HPDE6-E6E7 (cell line): ENCODE measurements around the gene TNKS1BP1.
"Not testable (repeated sequence)": the region's sequence is repeated elsewhere in the genome, so short reads cannot be mapped to it uniquely, and the experiment has no call there.

ENCODE experiments used
- DNase-seq: peaks from one replicate; pipeline ENCODE4 v3.0.0; 2011; ENCODE audit warnings: missing footprints; ENCODE audit errors: extremely low spot score

The TNKS1BP1 gene

GRCh38 chr11:57354699-57355098 is 29.9 kb upstream of the TNKS1BP1 start:
- DNase-seq = no peak

DNA sequence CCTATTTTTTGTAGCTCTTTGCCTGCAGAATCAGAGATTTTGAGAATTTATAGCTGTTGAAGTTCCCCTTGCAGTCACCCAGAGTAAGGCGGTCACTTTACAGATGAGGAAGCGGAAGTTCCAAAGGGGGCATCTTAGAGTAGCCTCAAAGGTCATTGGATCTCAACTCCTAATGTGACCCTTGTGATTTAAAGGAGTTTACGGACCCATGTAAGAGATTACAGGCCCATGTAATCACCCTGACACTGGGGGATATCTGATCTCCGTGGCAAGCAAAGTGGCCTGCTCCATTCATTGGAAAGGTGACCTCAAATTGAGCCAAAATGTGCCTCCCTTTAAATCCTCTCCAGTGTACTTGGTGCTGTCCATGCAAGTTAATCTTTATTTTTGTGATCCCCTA is 29.1 kb upstream of the TNKS1BP1 start:
- no peak for DNase-seq

DNA sequence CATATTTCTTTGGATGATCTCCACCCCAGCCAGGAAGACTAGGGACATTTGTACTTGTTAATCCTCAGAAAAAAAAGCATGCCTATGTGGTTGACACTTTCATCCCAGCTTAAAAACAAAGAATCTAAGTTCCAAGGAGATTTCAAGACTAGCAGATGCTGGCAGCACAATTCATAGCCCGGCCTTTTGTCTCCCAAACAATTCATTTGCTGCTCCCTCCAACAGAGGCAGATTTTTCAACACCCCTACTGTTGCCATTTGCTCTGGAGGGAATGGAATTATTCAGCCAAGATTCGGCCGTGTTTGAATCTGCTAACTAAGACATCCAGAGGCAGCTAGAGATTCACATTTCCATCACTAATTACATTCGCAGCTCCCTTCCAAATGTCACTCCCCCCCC is 28.7 kb upstream of the TNKS1BP1 start:
- no peak for DNase-seq

GRCh38 chr11:57353036-57353435 is 28.3 kb upstream of the TNKS1BP1 start:
- DNase-seq = no peak

DNA sequence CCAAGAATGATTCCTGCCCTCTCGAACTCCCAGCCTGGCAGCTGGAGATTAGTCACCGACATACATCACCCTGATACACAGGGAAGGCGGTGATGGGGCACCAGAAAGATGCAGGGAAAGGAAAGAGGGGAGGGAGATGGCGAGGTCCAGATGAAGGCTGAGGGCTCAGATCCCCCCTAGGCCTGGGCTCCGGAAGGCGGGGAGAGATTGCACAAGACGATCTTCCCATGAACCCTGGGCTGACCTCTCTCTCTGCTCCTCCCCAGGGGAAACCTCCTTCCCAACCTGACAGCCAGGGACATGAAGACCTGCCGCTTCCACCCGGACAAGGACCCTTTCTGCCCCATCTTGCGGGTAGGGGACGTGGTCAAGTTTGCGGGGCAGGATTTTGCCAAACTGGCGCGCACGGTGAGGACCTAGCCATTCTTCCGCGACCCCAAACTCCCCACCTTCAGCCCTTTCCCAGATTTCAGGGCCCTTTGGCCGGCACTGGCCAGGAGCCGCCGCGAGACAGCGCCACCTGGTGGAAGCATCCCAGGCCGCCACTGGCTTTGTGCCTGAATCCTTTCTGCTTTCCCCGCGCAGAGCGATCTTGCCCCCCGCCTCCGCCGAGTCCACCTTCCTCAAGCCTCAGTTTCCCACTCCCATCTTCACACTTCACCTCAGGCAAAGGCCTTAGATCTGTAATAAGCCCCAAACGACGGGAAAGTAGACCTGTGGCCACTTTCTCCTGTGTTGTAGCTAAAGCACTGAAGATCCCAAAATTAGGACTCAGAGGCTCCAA is 24.9 kb upstream of the TNKS1BP1 start:
- DNase-seq = no peak

- no peak for DNase-seq
Observed at GRCh38 chr11:57348636-57349313, 24.0 kb upstream of the TNKS1BP1 start.

GRCh38 chr11:57348052-57348451 is 23.3 kb upstream of the TNKS1BP1 start:
- DNase-seq = no peak

DNA sequence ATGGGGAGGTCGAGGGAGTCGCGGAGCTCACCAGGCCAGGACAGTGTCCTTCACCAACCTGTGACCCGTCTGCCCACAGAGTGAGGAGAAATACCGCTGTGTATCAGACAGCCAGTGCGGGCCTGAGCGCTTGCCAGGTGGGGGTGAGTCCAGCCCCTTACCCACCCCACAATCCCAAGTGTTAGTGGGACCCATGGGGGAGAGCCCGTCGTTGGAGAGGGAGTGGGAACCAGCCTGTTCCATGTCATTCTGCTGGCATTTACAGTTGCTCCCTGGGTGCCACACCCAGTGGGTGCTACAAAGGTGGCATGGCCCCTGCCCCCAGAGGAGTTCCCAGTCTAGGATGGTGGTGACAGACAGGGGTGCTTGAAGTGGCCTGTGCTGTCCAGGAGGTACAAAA is 22.6 kb upstream of the TNKS1BP1 start:
- no peak for DNase-seq

- DNase-seq = peak; percentile 76
Observed at GRCh38 chr11:57345555-57346211, 20.9 kb upstream of the TNKS1BP1 start.

- DNase-seq = no peak
Observed at GRCh38 chr11:57344826-57345225, 20.1 kb upstream of the TNKS1BP1 start.

- DNase-seq = no peak
Observed at GRCh38 chr11:57343825-57344224, 19.1 kb upstream of the TNKS1BP1 start.

DNA sequence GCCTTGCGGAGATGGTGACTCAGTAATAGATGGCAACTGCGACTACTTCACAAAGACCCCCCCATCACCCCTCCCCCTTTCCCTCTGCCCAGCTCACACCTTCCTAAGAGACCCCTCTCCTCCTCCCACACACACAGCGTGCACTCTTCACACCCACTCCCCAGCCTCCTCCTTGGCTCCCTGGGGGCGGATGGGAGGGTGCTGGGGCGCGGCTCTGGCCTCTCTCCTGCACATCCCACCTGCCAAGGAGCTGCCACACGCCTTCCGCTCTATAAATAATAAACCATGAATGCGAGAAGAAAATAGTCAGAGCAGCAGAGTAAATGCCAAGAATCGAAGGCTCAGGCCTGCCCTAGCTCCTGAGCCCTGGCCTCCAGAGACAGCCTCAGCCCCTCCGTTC is 17.9 kb upstream of the TNKS1BP1 start:
- no peak for DNase-seq

DNA sequence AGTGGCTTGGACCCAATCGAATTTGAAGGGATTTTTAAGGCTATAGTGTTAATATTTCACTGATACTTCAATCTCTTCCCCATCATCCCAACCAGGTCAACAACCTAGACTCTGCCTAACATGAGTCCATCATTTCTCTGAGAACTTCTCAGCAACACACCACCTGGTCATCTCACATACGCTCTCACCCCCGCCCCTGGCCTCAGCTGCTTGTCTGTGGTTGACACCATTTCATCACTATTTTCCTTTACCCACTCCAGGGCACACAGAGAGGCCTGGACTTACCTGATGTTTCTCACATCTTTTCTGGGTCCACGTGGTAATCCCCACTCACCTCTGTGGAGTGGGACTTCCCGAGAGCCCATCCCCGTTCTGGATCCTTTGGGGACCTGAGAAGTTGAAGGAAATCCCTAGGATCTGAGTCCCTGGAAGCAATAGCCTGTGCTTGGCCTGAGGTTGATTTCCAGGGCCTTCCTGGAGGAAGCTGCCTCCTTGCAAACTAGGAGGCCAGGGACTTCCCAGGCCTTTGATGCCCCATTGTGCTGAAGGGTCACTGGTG is 16.6 kb upstream of the TNKS1BP1 start:
- DNase-seq = no peak

GRCh38 chr11:57340039-57340615 is 15.4 kb upstream of the TNKS1BP1 start:
- DNase-seq = no peak

DNA sequence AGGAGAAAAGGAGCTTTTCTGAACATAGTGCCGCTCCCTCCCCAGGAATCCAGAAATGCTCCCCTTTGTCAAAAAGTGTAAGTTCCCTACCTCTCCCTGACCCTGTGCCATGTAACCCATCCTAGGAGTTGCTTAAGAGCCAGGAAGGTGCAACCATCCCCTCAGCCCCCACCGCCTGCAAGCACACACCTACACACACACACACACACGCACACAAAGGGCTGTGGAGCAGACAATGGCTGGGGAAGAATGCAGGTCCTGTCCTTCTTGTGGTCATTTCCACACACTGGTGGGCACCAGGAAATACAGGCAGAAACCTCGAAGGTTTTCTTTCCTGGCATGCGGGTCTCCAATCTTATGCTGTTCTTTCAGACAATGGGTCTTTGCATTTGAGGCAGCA is 14.6 kb upstream of the TNKS1BP1 start:
- DNase-seq = no peak

DNA sequence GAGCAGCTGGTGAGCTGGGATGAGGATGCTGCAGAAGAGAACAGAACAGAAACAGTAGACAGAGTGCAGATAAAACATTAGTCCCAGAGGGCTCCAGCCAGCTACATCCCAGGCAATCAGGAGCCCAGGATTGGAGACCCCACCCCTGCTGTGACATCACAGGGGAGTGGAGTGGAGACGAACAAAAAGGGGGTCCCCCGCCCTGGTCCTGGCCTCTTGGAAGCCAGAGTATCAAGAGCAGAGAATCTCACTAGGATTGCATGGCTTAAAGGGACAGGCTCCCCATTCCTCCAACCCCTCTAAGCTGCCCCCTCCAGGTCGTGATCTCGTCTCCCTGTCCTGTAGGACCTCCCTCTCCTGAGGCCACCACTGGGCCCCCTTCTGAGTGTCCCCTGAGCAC is 13.4 kb upstream of the TNKS1BP1 start, which contains the start of gene P2RX3:
TSS of gene P2RX3 (plus strand) at position 211 of the 400 bp plus-strand sequence. CDS start 199 bp downstream, outside the sequence.
- no peak for DNase-seq

GRCh38 chr11:57336856-57337255 is 12.1 kb upstream of the TNKS1BP1 start:
- not testable (repeated sequence) for DNase-seq

DNA sequence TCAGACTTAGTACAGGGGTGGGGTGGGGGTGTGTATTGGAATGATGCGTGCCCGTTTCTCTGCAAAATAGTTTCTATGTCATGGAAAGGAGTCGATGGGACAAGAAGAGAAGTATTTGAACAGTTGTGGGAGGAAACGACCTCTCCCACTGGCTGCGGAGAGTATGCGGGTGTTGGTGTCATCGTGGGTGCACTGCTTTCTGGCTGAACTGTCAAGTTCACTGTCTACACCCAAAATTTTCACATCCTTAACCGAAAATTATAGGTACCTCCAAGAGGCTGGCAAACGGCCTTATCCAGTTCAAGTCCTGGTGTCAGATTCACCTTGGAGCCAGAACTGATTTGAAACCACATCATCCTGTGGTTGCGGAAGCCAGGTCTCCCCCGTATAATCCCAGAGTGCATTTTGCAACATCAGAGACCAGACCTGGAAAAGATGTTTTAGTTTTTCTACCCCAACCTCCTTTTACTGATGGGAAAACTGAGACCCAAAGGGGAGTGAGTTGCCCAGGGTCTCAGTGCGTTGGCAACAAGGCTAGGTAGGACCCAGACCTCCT is 11.4 kb upstream of the TNKS1BP1 start:
- DNase-seq = no peak

- peak; percentile 94 for DNase-seq
Observed at GRCh38 chr11:57335343-57336110, 10.8 kb upstream of the TNKS1BP1 start, which contains the start of gene SSRP1. TSS of gene SSRP1 (minus strand) at chr11:57335892. CDS start at chr11:57335121, 771 bp downstream.

GRCh38 chr11:57335023-57335342 is 10.2 kb upstream of the TNKS1BP1 start:
- DNase-seq = no peak
